Right forelimb (tissue), 1 donor: ENCODE measurements around the gene TP53TG3B.
"Not testable (repeated sequence)": the region's sequence is repeated elsewhere in the genome, so short reads cannot be mapped to it uniquely, and the experiment has no call there.

Source experiments
- DNase-seq: peaks from one replicate; pipeline ENCODE4 v3.0.0-alpha.2; 2018

The TP53TG3B gene

GRCh38 chr16:33360541-33360940, at the start of gene TP53TG3B:
Gene TP53TG3B, plus strand, starts transcription at chr16:33360841. Its CDS starts 68 bp downstream, at chr16:33360909.
- not testable (repeated sequence) for DNase-seq

- peak; percentile 58 for DNase-seq
These were observed 24.2 kb upstream of the TP53TG3B start for GRCh38 chr16:33336226-33337012.

- peak; percentile 70 for DNase-seq
These were observed 22.8 kb upstream of the TP53TG3B start for GRCh38 chr16:33337627-33338542.

- DNase-seq, result peak; percentile 53
These were observed 22.1 kb upstream of the TP53TG3B start for GRCh38 chr16:33338543-33338951.

GRCh38 chr16:33339093-33340061, 21.3 kb upstream of the TP53TG3B start:
- peak; percentile 65 for DNase-seq
